HL-60 (cell line): ENCODE data around the gene LPIN1.
"Not testable (repeated sequence)": the region's sequence is repeated elsewhere in the genome, so short reads cannot be mapped to it uniquely, and the experiment has no call there.

ENCODE experiments used
- DNase-seq, 2 experiments: peaks; one replicate each; pipeline ENCODE4 v3.0.0-alpha.2; 2010 to 2020; ENCODE audit warnings: low read depth in 1 of 2, low spot score in 1 of 2
- H3K27ac ChIP-seq: fragments of 250-450 bp; sonication (Bioruptor Pico); replicated peaks from 2 replicates; pipeline ENCODE4 v1.5.1; 2020; ENCODE audit warnings: mild to moderate bottlenecking, moderate library complexity
- H3K27me3 ChIP-seq: fragments of 250-450 bp; sonication (Bioruptor Pico); 2 replicates; pipeline ENCODE4 v1.5.1; 2021; ENCODE audit warnings: mild to moderate bottlenecking, moderate library complexity; ENCODE audit not compliant: insufficient read depth, poor library complexity, severe bottlenecking
- H3K4me3 ChIP-seq: replicated peaks from 2 replicates; pipeline ENCODE4 v1.5.1; 2011; ENCODE audit warnings: mild to moderate bottlenecking, control low read depth, low read length; ENCODE audit not compliant: insufficient read depth
- CTCF ChIP-seq: IDR thresholded peaks from one replicate; pipeline ENCODE4 v1.5.1; 2011; ENCODE audit warnings: low read length, control low read depth, inconsistent platforms; ENCODE audit not compliant: insufficient read depth
- GABPA ChIP-seq: IDR thresholded peaks from 2 replicates; pipeline ENCODE4 v1.6.1; 2012; ENCODE audit warnings: low read depth
- POLR2AphosphoS5 ChIP-seq: IDR thresholded peaks from 2 replicates; pipeline ENCODE4 v1.6.1; 2012; ENCODE audit warnings: low read depth
- SPI1 ChIP-seq: IDR thresholded peaks from 2 replicates; pipeline ENCODE4 v1.6.1; 2012; ENCODE audit warnings: low read depth, mild to moderate bottlenecking, borderline replicate concordance
- TF ChIP-seq, protein P1 (sequence below): IDR thresholded peaks from 2 replicates; pipeline ENCODE4 v1.6.1; 2012; ENCODE audit warnings: low read depth; ENCODE audit not compliant: insufficient replicate concordance

The LPIN1 gene

GRCh38 chr2:11847935-11848334 lies 101.5 kb downstream of the LPIN1 start:
- H3K27ac ChIP-seq, H3K4me3 ChIP-seq, H3K27me3 ChIP-seq, DNase-seq: not testable (repeated sequence)

GRCh38 chr2:11850082-11850481 lies 103.7 kb downstream of the LPIN1 start:
- H3K4me3 ChIP-seq = no peak overlapping the region
- H3K27ac ChIP-seq = no peak overlapping the region
- no peak for DNase-seq
- no peaks in the 10 kb centered on the region for H3K27me3 ChIP-seq
- no peak for TF ChIP-seq POLR2AphosphoS5
- TF ChIP-seq GABPA = no peak
- no peak for TF ChIP-seq CTCF
- TF ChIP-seq, protein P1, sequence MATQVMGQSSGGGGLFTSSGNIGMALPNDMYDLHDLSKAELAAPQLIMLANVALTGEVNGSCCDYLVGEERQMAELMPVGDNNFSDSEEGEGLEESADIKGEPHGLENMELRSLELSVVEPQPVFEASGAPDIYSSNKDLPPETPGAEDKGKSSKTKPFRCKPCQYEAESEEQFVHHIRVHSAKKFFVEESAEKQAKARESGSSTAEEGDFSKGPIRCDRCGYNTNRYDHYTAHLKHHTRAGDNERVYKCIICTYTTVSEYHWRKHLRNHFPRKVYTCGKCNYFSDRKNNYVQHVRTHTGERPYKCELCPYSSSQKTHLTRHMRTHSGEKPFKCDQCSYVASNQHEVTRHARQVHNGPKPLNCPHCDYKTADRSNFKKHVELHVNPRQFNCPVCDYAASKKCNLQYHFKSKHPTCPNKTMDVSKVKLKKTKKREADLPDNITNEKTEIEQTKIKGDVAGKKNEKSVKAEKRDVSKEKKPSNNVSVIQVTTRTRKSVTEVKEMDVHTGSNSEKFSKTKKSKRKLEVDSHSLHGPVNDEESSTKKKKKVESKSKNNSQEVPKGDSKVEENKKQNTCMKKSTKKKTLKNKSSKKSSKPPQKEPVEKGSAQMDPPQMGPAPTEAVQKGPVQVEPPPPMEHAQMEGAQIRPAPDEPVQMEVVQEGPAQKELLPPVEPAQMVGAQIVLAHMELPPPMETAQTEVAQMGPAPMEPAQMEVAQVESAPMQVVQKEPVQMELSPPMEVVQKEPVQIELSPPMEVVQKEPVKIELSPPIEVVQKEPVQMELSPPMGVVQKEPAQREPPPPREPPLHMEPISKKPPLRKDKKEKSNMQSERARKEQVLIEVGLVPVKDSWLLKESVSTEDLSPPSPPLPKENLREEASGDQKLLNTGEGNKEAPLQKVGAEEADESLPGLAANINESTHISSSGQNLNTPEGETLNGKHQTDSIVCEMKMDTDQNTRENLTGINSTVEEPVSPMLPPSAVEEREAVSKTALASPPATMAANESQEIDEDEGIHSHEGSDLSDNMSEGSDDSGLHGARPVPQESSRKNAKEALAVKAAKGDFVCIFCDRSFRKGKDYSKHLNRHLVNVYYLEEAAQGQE = no peak
- no peak for TF ChIP-seq SPI1

GRCh38 chr2:11852526-11853196 lies 106.2 kb downstream of the LPIN1 start:
- Histone ChIP-seq H3K4me3 (no peak overlapping the region), H3K27ac (no peak overlapping the region), H3K27me3 (no peaks in the 10 kb centered on the region)
- peak in 1 of 2 experiments; percentile 36 for DNase-seq
- TF ChIP-seq SPI1 = peak; percentile 28; the same call in 1 of the 2 replicates
- TF ChIP-seq POLR2AphosphoS5 = no peak

- no peak overlapping the region for H3K27ac ChIP-seq
- H3K27me3 ChIP-seq = no peaks in the 10 kb centered on the region
- no peak for TF ChIP-seq GABPA
- TF ChIP-seq, protein P1 = no peak
- no peak for TF ChIP-seq POLR2AphosphoS5
- no peak for TF ChIP-seq SPI1
- TF ChIP-seq CTCF = no peak
- H3K4me3 ChIP-seq = no peak overlapping the region
- no peak for DNase-seq
Observed at GRCh38 chr2:11853197-11853588, 106.8 kb downstream of the LPIN1 start.

GRCh38 chr2:11855064-11855760 lies 108.8 kb downstream of the LPIN1 start:
- TF ChIP-seq, protein P1 = no peak
- TF ChIP-seq CTCF = no peak
- TF ChIP-seq GABPA = no peak
- TF ChIP-seq POLR2AphosphoS5 = no peak
- no peak for TF ChIP-seq SPI1
- DNase-seq = no peak
- no peak overlapping the region for H3K27ac ChIP-seq
- H3K27me3 ChIP-seq = no peaks in the 10 kb centered on the region
- no peak overlapping the region for H3K4me3 ChIP-seq
